Renal cortex interstitium (tissue), 11 donors: ENCODE measurements around the gene PLEKHG4B. TPM values are rescaled to one million over a fixed set of nuclear protein-coding genes. Genes with fewer than 3 reads are reported as not detected.

Source experiments
- DNase-seq, 11 donors: peaks; one replicate each; pipeline ENCODE4 v3.0.0-alpha.2; 2013; ENCODE audit warnings: low read depth in 9 of 11, low spot score in 4 of 11; ENCODE audit errors: extremely low read depth in 1 of 11
- polyA plus RNA-seq, 3 donors: library from polyadenylated mRNA; unstranded; fragments of 120-200 nt; gene quantifications; one replicate each; pipeline ENCODE4 v1.2.1, GENCODE V29; 2013; ENCODE audit not compliant: insufficient read length in 3 of 3

Gene PLEKHG4B
- polyA plus RNA-seq, 3 donors, result 11.0 to 16.6 (median 14.6) TPM

DNA sequence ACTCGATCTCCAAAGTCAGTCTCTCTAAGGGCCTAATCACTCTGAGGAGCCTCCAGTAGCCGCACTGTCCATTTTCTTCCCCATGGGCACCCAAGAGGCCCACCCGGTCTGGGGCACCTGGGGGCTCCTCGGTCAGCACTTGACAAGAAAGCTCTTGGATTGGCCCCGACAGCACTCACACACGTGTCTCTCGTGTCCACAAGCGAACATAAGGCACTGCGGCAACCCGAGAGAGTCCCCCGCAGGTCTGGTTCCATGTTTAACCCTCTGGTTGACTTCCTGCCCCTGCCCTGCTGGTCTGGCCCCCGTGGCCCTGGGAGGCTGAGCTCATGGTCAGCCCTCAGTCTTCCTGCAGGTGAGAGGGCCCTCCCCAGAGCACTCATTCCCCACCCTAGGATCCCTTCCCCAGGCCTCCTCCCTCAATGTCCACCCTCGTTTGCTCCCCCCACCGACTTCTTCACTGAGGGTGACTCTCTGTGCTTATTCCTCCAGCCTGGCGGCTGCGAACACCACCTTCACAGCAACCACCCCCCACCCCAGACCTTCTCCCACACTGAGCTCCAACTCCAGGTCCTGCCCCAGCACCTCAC lies 83.0 kb downstream of the PLEKHG4B start:
- no peak for DNase-seq

DNA sequence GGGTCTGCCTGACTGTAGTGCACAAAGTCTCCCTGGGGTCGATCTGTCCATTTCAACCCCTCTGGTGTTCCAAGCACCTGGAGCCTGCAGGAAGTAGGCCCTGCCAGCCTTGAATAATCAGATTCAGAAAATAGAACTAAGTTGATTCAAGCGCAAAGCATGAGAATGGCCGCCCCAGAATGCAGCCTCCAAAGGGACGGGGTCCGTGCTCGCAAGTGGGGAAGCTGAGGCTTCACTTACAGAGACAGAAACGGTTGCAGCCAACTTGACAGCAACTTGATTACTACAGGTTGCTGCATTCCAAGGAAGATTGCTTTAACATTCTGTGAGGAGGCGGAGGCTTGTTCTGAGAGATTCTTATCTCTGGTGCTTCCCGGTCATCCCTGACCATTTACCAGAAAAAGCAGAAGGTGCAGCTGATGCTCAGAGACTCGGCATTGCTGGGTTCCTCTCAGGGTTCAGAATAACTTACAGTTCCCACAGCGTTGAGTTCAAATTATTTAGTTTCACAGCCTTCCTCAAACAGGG lies 84.4 kb downstream of the PLEKHG4B start:
- no peak for DNase-seq

DNA sequence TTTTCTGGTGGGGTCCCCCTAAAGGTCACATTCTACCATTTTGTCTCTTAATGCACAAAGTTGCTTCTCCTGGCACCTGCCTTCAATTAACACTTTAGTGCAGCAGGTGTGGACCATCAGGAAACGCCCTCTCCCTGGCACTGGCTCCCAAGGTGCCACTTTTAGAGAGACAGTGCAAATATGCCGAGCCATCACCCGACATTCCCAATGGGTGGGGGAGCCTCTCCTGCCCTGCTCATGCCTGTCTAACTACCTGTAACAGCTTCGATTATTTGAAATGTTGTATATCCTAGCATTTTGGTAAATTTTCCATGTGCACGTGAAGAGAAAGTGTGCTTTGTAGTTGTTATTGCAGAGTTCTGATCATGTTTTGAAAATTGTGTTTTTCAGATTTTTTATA lies 86.1 kb downstream of the PLEKHG4B start:
- DNase-seq, result no peak

DNA sequence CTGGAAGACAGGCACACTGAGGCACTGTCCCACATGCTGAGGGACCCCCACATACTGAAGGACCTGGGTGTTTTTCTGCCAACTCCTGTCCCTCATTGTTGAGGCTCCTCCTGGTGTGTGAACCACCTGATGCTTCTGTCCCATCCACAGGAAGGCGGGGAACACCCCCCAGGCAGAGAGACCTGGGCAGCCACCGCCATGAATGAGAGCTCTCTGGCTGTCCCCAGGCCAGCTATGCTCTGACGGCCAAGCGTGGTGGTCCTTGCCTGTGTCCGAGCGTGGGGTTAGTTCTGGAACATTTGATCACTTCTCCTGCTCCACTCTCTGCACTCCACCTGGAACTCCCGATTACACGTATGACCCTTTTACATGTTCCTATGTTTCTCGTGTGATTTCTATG lies 87.4 kb downstream of the PLEKHG4B start:
- DNase-seq, result no peak

DNA sequence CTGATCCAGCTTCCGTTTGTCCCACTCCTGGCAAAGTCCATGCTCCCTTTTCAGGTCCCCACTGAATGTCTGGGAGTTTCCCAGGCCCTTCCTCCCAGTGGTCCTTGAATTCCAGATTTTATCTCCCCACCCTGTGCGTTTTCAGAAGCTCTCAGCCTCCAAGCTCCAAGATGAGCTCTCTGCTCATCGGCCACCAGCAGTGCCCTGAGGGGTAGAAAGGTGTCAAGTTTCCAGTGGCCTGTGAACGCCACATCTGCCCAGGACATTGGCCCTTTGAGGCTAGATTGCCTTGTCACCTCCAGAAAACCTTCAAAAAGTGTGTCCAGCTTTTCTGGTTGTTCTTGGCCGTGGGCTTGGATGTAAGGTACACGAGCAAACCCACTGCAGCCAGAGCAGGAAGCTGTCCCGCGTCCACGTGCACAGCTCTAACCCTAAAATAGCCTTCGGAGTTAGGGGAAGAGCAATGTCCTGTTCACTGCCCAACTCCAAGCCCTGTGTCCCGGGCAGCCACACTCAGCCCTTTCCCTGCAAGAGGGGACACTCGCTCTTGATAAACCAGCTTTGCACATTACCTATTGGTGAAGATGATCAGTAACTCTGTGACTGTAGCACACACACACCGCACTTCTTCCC lies 88.4 kb downstream of the PLEKHG4B start:
- DNase-seq, result no peak

DNA sequence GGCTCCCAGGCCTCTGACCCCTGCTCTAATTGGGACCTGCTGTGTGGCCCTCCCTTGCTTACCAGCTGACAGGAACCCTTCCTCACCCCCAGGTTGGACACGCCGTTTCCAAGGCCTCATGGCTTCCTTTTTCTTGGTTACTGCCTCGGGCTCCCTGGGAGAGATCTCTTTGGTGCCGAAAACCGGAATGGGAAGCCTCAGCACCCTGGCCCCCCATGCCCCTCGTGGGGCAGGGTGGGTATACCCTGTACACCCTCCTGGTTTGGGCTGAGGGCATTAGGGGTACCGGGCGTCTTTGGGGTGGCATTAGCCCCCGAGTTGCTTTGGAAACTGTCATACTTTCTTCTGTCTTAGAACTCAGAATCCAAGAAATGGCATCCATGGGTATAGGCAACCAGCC lies 89.2 kb downstream of the PLEKHG4B start:
- DNase-seq, result no peak

DNA sequence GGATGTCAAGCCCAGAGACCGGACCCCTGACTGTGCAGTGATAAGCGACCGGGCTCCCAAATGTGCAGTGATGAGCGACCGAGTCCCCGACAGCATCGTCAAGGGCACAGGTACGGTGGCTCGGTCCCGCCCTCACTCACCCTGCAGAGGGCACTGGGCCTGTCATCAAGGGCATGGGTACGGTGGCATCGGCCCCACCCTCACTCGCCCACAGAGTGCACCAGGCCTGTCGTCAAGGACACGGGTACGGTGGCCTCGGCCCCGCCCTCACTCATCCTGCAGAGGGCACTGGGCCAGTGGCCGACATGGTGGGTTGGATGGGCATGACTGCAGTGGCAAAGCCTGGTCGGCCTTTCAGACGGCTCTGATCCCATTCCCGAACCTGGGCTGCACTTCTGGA lies 89.6 kb downstream of the PLEKHG4B start:
- DNase-seq, result no peak

DNA sequence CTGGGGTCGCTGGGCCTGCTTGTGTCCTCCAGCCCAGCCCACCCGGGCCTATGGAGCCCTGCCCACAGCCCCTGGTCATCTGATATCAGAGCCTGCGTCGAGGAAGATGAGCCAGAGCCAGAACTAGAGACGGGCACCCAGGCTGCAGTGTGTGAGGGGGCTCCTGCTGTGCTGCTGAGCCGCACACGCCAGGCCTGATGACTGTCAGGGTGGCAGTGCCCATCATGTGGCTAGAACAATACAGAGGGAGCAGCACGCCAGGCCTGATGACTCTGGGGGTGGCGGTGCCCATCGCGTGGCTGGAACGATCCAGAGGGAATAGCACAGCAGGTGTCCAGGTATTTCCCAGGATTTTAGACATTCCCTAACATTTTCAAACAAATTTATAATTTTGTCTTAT lies 90.2 kb downstream of the PLEKHG4B start:
- DNase-seq, result no peak

DNA sequence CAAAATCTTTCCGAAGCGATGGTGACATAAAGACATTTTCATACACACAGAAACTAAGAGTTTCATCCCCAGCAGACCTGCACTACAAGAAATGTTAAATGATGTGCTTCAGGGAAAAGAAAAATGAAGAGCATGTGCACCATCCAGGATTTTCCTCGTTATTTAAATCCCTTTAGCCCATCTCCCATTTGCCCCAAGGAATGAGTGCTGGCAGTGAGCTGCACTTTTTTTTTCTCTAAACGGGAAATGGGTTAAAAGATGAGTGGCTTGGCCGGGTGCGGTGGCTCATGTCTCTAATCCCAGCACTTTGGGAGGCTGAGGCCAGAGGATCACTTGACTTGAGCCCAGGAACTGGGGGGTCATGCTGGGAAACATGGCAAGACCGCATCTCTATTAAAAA lies 92.5 kb downstream of the PLEKHG4B start:
- DNase-seq, result no peak

DNA sequence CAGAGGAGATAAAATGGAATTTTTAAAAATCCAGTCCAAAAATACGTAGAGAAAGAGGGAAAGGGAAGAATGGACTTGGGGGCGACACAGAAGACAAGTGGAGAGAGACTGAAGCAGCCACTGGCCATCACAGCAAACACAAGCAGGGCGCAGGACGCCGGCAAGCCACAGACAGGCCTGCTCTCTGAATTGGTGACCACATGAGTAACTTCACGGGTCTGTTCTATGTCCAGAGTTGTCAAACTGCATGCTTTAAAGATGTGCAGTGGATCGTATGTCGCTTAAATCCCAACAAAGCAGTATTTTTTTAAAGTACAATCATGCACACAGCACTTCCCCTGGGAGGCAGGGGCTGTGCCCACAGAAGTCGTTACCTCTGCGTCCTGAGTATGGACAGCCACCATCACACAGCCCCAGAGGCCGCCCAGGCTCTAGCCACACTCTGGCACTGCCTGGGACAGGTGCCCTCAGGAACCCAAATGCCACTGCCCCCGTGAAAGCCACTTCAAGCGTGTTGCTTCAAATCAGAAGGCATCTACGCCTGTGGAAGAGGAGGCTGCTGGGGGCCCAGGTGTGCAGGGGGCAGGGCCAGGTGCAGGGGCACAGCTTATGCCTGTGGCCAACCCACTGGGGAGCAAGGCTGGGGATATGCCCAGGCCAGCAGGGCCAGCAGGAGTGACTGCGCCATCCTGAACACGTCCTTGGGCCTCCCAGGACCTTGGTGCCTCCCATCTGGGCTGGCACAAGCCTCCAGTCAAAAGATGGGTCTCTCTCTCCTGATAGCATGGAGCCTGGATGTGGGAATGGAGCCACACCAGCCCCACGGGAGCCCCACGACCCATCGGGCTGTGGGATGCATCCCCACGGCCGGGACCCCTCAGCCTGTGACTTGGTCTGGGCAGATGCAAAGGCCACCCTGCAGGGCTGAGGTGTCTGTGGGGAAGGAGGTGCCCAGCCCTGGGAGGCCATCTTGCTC lies 93.4 kb downstream of the PLEKHG4B start:
- no peak for DNase-seq

DNA sequence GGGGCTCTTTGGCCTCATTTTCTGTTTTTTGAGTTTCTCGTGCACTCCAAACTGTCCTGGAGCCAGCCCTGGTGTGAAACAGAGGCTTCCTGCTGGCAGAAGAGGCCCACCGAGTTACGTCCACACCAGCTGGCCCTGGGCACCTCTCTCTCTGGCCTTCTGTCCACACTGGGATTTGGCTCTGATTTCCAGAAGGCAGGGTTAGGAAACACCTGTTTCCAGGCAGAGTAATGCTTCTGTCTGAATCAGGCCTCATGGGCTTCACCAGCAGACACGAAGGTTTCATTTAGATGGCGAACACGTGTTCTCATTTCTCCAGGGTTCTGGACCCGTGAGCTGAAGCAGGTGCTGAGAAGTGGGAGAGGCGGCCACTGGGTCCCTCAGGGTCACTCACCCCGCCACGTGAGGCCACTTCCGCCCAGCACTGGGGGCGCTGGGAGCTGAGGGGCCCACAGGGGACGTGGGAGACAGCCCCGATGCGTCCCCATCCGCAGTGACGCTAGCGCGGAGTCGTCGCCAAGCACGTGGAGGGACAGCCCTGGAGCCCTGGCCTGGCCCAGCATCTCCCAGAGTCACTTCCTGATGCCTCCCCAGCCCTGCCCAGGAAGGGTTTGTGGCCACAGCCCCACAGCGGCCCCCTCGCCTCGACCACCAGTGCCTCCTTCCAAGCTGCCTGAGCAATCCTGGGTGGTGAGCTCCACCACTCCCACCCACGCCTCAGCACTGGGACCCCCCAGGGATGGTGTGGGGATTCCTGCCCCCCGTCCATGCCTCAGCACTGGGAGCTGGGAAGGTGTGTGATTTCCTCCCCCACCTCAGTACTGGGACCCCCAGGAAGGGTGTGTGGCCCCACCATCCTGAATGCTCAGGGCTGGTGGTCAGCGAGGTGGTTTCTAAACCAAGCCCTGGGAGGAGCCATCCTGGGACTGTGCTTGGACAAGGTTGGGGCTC lies 94.4 kb downstream of the PLEKHG4B start:
- DNase-seq, result no peak

DNA sequence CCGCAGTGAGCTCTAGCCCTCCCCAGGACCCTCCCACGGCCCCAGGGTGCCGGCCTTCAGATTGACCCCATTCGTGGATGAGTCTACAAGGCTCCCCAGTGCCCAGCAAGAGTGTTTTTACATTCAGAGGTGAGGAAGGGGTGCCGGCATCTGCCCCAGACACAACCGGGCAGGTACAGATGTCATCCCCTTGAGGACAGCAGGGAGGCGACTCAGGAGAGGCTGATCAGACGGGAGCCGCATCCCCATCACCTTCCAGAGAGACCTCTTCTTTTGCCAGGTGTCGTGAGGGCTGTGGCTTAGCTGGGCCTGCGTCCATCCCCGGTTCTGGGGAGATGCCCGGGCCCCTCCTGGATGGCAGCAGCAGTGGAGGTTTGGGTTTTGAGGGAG lies 95.1 kb downstream of the PLEKHG4B start:
- no peak for DNase-seq

DNA sequence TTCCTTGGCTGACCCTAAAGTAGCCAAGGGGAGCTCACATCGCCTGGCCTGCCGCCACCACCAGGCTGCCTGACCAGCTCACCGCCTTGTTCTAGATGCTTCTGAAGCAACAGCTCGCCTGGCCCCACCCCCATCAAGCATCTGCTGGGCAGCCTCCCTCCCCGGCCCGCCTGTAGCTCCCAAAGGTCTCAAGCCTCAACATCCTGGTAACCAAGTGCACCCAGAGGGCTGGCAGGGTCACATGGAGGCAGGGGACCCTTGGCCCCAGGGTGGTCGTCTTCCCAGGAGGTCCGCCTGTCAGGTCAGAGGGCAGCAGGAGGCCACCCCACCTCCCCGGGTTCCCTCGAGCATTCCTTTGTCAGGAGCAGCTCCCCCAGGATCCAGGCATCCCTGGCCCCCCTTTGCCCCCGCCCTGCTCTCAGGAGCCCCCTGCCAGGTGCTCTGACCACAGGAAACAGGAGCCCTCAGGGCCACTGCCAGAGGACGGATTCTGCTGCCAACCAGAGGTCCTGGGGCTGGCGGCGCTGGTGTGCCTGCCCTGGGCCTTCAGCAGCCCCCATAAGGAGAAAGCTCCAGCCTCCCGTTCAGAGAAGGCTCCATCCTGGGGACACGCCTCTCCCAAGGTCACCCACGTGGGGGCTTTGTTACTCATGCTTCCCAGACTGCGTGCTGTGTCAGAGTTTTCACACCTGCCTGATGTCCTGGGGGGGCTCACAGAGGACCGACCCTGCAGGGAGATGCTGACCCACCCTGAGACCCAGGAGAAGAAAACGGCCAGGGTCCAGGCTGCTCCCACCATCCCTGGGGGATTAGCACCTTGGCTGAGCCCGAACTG lies 95.9 kb downstream of the PLEKHG4B start:
- no peak for DNase-seq

DNA sequence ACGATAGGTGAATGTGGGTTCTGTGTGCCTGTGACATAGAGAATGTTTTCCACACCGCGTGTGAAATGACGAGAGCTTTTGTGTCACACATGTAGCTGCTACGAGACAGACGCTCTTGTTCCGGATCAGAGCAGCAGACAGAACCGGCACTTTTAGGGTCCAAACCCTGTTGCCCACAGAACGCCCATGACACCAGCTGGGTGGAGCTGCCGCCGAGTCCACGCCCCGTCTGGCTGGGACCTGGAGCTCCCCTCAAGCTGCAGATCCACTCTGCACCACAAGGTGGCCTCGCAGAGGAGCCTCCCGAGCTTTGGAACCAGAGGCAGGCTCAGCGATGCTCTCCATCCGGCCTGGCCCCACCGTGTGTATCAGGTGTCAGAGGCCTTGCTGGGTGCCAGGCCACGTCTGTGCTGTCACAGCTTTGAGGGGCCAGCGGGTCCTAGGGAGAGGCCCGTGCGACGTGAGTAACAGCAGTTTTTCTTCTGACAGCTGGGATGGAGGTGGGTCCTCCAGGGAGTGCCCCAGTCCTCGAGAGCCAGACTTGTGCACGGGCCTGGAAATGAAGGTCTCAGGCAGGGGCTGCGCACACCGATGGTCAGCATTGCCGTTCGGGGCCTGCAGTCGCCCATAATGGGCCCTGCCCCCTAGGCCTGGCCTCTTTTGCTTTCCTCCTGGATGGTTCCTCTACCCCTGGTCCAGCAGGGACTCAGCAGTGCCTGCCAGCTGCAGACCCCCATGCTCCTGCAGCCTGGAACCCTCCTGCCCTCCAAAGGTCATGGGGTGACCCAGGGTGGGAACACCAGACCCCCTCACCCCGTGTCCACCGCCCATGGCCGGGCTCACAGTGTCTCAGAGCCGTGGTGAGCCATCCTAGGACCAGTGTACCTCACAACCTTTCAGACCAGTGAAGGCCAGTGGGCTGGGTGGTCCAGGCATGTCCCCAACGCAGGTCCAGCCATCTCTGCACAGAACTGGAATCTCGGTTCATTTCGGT lies 96.8 kb downstream of the PLEKHG4B start:
- peak; percentile 52 to 84 (median 78) for DNase-seq

DNA sequence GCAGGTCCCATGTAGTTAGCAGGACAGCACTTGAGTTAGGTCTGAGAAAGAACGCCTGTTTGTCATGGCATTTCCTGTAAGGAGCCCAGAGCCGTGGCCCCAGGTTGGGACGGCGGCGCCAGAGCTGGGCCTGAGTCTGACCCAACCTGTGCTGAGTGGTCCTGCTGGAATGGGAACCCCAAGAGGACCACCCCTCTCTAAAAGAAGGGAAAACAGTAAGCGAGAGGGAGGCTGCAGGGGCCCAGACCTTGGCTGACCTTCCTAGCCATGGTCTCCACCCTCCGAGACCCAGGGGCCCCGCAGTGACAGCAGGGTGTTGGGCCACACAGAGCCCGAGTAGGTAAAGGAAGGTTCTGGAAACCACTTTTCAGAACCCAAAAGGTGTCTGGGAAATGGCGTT lies 97.5 kb downstream of the PLEKHG4B start:
- DNase-seq, result no peak

DNA sequence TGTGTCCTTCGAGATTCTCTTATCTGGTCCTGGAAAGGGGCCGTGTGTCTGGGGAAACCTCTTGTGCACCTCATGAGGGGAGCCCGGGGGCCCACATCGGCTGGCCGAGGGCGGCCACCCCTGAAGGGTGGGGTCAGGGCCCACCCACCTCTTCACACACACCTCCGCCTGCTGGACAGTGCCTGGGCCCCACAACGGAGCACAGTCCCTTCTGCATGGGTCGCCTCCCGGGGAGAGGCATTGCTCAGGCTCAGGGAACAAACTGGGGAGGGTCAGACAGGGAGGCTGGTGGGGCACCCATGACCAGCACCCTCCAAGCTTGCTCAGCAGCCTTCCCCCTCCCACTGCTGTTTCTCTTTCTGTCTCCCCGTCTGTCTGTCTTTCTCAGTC lies 98.0 kb downstream of the PLEKHG4B start:
- no peak for DNase-seq
